Fibroblast of villous mesenchyme (primary cell): Measurements from ENCODE around the gene RAB6B. TPM values are rescaled to one million over a fixed set of nuclear protein-coding genes. Genes with fewer than 3 reads are reported as not detected.

Experiments used
- DNase-seq: peaks from one replicate; pipeline ENCODE4 v3.0.0-alpha.2; 2010; ENCODE audit warnings: low read depth
- H3K4me3 ChIP-seq: 2 replicates; pipeline ENCODE4 v1.5.1; 2011; ENCODE audit warnings: low read depth, mild to moderate bottlenecking, low read length
- total RNA-seq: library from RNA; depleted of rRNA; stranded (reverse); fragments of >200 nt; gene quantifications from 2 replicates; pipeline ENCODE4 v1.2.3, GENCODE V29; 2012
- TF ChIP-seq, protein P1 (sequence below): IDR thresholded peaks from 2 replicates; pipeline ENCODE4 v1.5.1; 2012; ENCODE audit warnings: low read depth, mild to moderate bottlenecking, low read length; ENCODE audit not compliant: insufficient read depth

RAB6B gene
- total RNA-seq, 1 donor, result 0.86 TPM

DNA sequence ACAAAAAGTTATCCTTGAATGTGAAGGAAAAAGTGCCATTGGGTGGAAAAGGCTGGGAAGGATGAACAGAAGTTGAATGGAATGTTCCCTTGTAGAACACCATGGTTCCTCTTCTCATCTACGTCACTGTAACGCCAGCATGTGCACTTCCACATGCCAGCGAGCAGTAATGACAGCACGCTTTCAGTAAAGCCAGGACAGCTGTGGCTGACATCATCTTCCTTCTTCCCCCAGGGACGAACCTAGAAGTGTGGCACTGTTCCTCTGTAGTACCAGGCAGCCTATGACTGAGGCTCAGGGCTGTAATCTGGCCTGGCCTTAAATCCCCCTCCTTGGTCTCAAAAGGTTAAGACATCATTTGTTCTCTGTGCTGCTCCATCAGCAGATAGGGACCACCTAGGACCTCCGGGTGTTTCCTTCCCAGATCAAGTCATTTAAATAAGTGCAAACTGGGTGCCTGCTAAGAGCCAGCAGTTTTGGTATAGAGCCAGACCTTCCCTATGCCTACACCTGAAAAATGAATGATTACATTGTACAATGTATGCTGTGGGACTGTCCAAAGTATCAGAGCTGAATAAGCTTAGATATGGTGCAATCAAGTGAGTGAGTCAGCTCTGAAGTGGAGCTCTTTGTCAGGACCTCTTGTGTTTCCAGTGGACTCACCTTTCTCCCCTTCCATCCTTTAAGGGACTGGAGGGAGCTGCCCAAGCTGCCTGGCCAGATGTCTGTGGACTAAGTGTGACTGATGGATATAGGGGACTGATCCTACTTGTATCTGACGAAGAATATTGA, 95.7 kb downstream of the RAB6B start:
- TF ChIP-seq, protein P1, sequence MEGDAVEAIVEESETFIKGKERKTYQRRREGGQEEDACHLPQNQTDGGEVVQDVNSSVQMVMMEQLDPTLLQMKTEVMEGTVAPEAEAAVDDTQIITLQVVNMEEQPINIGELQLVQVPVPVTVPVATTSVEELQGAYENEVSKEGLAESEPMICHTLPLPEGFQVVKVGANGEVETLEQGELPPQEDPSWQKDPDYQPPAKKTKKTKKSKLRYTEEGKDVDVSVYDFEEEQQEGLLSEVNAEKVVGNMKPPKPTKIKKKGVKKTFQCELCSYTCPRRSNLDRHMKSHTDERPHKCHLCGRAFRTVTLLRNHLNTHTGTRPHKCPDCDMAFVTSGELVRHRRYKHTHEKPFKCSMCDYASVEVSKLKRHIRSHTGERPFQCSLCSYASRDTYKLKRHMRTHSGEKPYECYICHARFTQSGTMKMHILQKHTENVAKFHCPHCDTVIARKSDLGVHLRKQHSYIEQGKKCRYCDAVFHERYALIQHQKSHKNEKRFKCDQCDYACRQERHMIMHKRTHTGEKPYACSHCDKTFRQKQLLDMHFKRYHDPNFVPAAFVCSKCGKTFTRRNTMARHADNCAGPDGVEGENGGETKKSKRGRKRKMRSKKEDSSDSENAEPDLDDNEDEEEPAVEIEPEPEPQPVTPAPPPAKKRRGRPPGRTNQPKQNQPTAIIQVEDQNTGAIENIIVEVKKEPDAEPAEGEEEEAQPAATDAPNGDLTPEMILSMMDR, result no peak
- H3K4me3 ChIP-seq, result no peak overlapping the region
- peak; percentile 30 for DNase-seq

DNA sequence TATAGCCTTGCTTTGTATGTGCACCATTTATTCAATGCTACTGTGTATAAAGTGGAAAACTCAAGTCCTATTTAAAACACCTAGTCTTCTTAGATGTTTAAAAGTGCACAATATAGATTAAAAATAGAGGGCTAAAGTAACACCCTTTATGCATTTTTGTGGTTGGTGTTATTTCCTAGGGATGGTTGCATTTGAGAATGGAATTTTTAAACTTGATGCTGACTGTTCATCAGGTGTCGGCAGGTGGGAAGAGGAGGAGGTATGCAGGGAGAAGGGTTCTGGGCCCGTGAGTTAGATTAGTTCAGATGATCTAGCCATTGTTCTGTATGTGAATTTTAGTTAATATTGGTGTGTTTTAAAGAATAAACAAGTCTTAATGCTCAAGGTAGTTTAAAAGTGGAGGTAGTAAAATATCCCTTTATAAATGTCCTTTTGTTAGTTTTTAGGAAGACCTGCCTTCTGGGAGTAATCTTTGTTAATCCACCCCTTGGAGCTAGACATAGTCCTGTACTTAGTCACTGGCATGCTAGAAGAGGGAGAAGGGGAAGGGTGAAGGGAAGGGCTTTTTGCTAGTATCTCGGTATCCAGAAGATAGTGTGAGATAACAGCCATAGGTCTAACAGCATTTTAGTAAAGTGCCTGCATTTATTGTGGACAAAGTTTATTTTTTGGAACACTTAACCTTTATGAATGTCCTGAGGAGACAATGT, 98.1 kb downstream of the RAB6B start:
- TF ChIP-seq, protein P1, result no peak
- H3K4me3 ChIP-seq, result no peak overlapping the region
- DNase-seq, result peak; percentile 6

GRCh38 chr3:133792171-133792763, 103.4 kb downstream of the RAB6B start:
- DNase-seq, result peak; percentile 8
- TF ChIP-seq, protein P1, result no peak
- no peak overlapping the region for H3K4me3 ChIP-seq

- DNase-seq, result no peak
- TF ChIP-seq, protein P1, result no peak
- no peak overlapping the region for H3K4me3 ChIP-seq
Observed at GRCh38 chr3:133788024-133788423, 107.7 kb downstream of the RAB6B start.

GRCh38 chr3:133783762-133784161, 111.9 kb downstream of the RAB6B start:
- no peak overlapping the region for H3K4me3 ChIP-seq
- TF ChIP-seq, protein P1, result no peak
- DNase-seq, result no peak

- TF ChIP-seq, protein P1, result no peak
- DNase-seq, result no peak
- H3K4me3 ChIP-seq, result no peak overlapping the region
Observed at GRCh38 chr3:133782454-133782853, 113.2 kb downstream of the RAB6B start.
